Stimulated activated naive CD4-positive, alpha-beta T cell (primary cell): ENCODE results near the gene ADCY10.
"Not testable (repeated sequence)": the region's sequence is repeated elsewhere in the genome, so short reads cannot be mapped to it uniquely, and the experiment has no call there.

Experiments used
- DNase-seq, 6 experiments: peaks; one replicate each; lab custom pipeline; 2025; lab: John Stamatoyannopoulos, UW

The ADCY10 gene

DNA sequence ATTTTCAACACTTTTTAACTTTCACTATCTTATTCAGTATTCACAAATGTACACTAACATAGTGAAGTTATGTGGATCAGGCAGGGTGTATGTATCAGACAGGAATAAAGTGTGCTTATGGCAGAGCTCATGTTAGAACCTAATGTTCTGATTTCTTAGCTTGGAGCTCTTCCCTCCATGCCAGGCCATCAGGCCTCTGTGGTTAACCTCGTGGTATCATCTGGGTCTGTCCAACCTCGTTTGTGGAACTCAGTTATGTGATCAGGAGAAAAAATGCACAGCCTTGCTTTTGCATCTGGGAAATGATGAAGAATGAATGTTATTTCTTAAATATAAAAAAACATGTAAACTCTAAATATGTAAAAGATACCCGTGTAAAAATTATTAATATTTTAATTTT lies 105.2 kb downstream of the ADCY10 start:
- DNase-seq = no peak

DNA sequence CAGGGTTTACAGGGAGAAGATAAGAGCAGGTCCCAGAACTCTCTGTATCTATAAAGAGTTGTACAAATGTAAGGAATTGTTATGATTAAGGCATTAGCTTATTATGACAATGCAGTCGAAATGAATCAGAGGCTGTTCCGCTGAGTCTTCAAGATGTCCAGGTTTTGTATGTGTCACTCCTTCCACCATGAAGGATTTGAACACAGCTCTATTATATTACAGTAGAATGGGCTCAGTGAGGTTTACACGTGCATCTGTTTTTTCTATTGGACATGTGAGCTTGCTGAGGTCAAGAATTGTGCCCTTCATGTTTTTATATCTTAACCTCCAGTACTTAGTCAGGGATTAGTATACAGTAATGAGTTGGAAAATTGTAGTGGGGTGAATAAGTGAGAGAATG lies 105.8 kb downstream of the ADCY10 start:
- no peak for DNase-seq

DNA sequence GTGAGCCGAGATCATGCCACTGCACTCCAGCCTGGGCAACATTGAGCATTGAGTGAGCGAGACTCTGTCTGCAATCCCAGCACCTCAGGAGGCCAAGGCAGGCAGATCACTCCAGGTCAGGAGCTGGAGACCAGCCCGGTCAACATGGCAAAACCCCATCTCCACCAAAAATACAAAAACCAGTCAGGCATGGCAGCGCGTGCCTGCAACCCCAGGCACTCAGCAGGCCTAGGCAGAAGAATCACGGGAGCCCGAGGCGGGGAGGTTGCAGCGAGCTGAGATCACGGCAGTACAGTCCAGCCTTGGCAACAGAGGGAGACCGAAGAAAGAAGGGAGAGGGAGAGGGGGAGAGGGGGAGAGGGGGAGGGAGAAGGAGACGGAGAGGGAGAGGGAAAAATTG lies 107.3 kb downstream of the ADCY10 start:
- not testable (repeated sequence) for DNase-seq

DNA sequence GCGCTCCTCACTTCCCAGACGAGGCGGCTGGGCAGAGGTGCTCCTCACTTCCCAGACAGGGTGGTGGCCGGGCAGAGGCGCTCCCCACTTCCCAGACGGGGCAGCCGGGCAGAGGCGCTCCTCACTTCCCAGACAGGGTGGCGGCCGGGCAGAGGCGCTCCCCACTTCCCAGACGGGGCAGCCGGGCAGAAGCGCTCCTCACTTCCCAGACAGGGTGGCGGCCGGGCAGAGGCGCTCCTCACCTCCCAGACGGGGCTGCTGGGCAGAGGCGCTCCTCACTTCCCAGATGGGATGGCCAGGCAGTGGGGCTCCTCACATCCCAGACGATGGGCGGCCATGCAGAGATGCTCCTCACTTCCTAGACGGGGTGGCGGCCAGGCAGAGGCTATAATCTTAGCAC lies 107.7 kb downstream of the ADCY10 start:
- not testable (repeated sequence) for DNase-seq

DNA sequence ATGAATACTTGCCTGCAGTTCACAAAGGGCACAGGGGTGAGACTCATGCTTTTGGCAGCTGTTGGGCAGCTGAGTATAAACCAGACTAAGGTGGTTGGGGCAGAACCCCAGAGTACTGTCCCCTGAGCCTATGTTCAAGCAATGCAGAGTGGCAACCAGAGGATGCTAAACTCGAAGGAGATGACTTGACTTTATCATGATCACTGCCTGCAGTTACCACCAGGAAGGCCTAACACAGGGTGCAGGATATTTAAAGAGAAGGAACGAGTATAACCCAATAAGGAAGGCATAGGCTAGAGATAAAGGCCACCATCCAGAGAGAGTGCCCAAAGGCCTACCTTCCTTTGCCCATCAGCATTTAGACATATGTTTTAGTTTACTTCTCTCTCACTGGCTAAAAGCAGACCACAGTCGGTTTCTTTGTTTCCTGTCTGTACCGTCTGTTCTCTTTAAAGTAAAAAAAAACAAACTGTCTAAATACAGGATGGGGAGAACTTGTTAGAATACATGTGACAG lies 108.8 kb downstream of the ADCY10 start:
- peak in 3 of 6 experiments; percentile 43 to 51 (median 45) for DNase-seq

DNA sequence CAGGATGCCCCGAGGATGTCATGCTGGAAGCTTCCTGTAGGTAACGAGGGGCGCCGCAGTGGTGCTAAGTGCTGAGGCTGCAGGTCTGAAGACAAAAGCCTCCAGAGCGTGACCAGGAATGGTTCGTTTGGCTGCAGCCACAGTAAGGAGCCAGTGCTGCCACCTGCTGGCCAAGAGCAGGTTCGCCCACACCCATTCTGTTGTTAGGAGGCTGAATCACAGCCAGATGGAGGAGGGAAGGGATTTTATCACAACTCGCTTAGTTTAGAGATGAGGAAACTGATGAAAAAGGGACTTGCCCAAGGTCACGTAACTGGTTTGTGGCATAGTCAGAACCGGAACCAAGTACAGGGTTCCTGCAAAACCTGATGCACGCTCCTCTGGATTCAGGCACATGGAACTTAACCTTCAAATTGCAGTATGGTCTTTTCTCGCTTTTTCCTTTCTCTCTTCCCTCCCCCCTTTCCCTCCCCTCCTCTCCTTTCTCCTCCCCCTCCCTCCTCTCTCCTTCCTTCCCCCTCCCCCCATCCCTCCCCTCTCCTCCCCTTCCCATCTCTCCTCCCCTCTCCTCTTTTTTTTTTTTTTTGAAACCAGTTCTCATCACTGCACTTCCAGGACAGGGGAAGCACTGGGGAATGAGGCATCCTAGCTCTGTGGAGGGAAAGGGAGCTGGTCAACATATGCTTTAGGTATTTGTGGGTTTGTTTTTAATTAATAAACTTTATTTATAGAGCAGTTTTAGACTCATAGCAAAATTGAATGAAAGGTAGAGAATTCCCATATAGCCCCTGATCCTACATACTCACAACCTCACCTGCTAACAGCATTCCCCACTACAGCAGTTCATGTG lies 110.4 kb downstream of the ADCY10 start:
- DNase-seq = peak; percentile 41 to 77 (median 64)

DNA sequence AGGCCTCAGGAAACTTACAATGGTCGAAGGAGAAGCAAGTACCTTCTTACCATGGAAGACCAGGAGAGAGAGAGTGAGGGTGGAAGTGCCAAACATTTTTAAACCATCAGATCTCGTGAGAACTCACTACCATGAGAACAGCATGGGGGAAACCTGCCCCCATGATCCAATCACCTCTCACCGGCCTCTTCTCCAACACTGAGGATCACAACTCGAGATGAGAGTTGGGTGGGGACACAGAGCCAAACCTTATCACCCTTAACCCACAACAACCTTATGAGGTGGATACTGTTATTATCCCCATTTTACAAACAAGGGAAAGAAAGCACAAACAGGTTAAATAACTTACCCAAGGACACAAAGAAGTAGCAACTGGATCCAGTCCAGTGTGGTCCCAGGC lies 111.7 kb downstream of the ADCY10 start:
- DNase-seq = no peak

DNA sequence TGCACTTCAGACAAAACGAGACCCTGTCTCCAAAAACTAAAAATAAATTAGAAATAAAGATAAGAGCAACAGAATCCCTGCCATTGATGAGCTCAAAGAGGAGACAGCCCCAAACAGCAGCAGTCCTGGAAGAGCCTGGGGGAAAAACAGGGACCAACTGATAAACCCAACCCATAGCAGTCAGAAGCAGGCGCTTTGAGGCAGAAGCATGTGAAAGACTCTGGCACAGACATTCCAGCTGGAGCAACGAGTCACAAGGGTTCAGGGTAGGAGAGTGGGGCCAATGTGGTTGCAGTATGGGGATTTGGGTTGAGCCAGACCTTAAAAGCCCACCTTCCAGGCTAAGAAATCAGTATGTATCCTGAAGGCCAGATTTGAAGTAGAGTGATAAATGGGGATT lies 113.7 kb downstream of the ADCY10 start:
- DNase-seq = no peak

DNA sequence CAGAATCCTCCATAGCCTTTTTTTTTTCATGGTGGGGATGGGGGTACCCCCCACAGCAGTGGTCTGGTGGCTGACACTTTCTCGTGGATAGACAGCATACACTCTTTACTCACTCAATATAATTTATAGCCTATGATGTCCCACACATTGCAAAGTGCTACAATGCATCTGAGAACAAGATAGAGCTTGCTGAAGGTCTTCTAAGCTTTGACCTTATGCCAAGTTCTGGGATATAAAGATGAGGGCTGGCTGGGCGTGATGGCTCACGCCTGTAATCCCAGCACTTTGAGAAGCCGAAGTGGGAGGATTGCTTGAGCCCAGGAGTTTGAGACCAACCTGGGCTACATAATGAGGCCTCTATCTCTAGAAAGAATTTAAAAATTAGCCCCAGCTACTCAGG lies 114.2 kb downstream of the ADCY10 start:
- no peak for DNase-seq

DNA sequence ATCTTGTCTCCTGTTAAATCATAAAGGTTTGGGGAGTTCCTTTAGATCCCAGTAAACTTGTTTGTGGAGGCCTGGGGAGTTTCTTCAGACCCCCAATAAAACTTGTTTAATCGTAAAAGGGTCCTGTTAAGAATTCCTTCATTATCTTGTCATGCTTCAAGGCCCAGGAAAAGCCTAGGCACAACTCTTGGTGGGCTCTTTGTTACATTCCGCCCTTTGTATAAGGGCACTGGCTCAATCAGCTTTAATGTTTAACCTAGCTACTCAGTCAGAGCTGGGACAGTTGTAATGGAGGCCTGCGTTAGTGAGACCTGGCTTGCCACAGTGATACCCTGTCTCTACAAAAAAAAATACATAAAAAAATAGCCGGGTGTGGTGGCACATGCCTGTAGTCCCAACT lies 115.0 kb downstream of the ADCY10 start:
- no peak for DNase-seq

DNA sequence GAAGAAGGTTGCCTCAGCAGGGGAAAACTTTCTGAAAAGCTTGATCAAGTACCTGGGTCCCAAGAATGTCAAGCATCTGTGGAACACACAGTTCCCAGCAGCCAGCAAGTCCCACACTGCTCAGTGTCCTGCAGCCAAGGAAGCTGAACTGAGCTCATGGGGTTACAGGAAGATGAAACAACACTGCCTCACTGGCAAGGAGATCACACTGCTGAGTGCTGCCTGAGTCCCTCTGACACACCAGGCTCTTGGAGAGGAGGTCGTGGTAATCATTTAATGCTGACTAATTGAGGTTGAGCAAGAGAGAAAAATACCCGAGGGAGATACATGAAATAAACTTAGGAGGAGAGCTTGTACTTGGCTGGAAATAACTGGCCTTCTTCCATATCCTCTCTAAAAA lies 116.9 kb downstream of the ADCY10 start:
- no peak for DNase-seq

DNA sequence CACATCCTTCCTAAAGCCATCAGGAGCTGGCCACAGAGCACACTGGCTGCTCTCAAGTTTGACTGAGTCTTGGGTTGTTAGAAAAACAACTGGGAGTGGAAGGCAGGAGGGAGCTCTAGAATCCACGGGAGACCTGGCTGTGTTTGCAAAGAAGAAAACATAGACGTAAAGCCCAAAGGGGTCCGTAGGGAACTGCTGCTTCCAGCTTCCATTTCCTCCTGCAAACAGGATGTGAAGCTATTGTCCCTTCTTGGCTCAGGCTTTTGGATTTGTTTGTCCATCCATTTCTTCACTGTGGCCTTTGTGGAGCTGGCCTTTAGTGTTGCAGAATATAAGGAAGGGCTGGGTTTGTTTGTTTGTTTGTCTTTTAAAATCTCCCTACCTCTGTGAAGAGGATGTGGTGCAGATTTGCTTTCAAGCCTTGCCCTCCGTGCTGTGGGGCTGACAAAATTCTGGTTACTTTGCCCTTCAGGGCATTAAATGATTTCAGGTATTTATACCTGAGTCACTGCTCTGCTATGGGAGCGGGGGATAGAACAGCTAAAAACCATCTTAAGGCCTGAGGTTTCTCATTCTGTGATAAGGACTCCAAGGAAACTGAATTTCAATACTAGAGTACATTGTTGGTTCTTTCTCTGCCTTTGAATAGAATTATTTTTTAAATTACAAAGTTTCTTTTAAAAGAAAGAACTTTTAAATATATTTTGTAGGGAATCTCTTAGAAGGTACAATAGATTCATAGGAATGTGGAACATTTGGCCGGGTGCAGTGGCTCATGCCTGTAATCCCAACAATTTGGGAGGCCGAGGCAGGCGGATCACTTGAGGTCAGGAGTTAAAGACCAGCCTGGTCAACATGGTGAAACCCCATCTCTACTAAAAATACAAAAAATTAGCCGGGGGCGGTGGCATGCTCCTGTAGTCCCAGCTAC lies 117.9 kb downstream of the ADCY10 start:
- no peak for DNase-seq

DNA sequence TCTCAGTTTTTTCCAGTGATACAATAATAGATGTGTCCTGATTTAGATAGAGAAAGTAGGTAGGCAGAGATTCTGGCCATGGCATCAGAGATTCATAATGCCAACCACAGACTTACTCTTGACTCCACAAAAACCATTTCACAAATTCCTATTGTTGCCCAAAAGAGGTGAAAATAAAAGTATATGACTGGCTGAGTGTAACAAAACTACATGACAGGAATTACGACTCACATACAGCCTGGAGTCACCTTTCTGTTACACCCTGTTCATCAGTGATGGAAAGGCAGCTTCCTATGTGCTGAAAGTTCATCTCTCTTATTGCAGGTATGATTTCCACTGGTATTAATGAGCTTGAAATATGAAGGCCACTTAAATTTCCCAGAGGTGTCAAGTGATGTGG lies 119.9 kb downstream of the ADCY10 start:
- no peak for DNase-seq

DNA sequence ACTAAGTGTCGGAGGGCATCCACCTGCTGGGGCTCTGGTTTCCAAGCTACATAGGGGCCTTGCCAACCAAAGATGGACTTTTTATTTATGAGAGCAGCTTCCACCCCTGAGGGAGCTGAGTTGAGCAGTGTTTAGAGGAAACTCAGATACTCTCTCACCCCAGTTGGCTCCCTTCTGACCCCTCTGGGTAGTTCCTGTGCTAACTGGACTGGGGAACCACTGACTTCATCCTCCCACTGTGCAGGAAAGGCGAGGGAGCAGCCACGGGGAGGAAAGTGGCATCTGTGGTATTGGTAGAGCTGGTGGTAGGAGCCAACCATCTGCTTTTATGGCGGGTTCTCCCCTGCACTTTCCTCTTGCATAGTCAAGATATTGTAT lies 121.8 kb downstream of the ADCY10 start:
- no peak for DNase-seq

DNA sequence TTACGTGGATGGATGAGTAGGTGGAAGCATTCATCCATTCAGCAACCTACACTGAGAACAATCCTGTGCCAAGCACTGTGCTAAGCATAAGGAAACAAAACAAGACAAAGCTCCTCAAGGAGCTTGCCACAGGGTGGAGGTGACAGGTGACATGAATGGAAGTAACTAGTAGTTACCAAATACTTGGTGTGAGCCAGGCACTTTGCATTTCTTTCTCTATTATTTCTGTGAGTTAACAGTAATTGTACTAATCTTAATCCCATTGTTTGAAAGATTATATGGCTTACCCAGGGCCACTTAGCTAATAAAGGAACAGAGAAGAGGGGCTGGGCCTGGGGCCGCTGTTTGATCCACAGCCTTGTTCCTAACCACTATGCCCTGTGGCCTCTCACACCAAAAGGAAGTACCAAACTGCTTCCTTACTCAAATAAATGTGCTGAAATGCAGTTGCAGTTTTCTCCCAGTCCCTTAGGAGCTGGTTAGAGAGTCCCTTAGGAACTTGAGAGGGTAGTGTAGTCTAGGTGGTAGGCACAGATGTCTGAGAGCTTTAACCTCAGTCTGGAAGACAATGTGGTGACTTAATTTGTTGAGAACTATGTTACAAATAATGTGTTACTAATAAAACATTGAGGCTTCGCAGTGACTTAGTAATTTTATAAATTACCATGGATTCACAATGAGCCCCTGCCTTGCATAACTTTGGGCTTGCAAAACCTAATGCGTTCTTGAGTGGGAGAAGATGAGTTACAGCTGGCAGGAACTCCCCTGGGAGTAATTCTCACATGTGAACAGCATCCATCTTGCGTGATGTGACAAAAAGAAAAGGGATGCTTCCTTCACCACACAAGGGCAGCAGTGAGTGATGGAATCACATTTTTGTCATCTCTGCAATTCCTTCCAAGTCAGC lies 122.4 kb downstream of the ADCY10 start:
- DNase-seq = no peak

DNA sequence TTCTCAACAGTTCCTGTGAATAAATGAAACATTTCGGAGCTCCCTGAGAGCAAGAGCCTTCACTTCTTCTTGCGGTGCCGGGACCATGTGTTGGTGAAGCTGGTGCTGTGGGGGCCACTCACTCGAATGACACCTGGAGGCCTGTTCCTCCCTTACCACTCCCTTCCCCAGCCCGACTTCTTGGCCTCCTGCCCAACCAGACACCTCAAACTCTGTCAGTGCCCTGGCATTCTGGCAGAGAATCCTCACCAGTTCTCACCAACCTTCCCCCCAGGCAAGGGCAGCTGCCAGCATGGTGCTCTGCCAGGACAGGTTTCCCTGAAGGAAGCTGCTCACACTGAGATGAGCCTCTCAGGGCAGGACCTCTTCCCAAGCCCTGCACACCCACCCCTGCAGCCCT lies 123.8 kb downstream of the ADCY10 start:
- DNase-seq = no peak

DNA sequence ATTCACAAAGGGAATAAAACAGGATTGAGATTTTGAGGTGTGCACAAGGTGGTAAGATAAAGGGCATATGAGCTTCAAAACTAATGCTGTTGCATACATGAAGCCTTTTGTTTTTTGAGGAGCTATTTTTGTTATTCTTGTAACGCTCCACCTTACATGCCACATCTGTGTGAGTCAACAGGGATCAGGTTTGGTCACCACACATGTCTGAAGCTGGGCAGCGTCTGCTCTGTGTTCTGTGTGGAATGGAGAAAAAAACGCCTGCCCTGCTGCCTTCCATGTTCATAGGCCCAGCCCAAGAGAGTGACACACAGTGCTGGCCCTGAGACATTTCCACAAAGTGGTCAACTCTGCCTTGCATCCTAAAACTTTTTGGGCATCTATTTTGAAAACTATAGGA lies 124.4 kb downstream of the ADCY10 start:
- no peak for DNase-seq

DNA sequence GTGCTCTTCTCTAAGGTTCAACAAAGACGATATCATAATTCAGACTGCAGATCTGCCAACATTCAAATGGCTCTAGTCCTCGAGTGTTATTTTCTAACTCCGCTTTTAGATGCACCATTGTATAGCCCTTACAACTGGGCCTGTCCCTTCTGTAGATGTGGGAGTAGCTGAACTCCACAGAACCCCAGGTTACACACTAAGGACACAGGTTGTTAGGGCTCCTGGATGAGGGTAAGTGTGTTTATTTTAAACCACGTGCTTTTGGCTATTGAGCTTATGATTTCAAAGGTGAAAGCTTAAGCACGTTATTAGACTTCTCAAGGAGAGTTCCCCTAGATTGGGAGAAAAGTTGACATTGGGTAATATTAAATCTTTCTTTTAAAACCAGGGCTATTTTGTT lies 127.4 kb downstream of the ADCY10 start:
- DNase-seq = no peak

DNA sequence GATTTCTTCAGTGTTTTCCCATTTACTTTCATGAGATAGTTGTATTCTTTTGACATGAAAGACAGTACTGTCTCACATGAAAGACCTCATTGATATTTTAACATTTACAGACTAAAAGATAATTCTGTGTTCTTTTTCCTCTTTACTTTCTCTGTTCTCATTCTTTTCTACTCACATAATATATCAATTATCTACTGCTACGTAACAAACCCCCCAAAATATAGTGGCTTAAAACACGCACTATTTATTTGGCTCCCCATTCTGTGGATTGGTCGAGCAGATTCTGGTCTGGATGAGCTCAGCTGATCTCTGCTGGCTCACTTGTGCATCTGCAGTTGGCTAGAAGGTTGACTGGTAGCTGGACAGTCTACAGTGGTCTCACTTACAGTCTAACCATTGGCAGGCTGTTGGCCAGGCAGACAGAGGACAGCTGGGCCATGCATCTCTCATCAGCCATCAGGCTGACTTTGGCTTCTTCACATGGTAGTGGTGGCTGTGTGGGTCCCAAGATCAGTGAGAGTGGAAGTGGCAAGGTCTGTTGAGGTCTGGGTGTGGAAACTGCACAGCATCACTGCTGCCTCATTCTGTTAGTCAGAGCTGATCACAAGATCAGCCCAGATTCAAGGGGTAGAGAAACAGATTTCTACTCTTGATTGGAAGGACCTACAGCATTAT lies 128.9 kb downstream of the ADCY10 start:
- DNase-seq = no peak

DNA sequence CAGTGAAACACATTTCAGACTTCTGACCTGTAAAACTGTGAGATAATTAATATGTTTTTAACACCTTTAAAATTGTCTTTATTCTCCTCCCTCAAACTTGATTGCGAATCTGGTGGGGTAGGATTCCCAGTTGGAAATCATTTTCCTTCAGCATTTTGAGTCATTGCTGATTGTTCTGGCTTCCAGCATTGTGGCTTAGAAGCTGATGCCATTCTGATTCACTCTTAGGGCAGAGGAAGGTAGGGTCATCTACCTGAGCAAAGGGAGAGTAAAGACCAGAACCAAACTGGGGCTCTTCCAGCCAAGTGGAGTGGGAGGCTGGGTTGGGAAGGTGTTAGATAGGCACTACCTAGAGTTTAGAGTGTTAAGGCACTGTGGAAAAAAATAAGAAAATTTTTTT lies 131.0 kb downstream of the ADCY10 start:
- DNase-seq = no peak

DNA sequence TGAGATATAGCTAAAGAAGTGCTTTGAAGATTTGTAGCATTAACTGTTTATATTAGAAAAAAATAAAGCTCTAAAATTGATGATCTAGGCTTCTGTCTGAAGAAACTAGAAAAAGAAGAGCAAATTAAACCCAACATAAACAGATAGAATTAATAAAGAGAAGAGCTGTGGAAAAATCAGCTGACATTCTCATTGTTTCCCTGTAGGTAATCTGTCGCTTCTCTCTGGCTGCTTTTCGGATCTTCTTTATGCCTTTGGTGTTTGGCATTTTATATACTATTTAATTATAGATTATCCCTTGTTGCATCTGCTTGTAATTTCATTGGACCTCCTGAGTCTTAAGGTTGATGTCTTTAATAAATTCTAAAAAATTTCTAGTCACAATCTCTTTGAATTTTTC lies 132.4 kb downstream of the ADCY10 start:
- DNase-seq = no peak
